CD14-positive monocyte (primary cell): ENCODE data around the gene LGALS1. TPM values are rescaled to one million over a fixed set of nuclear protein-coding genes. Genes with fewer than 3 reads are reported as not detected.

Source experiments
- DNase-seq, 3 donors: peaks; one replicate each; pipeline ENCODE4 v3.0.0-alpha.2; 2011 to 2022
- H2AFZ ChIP-seq: 2 replicates; pipeline ENCODE4 v1.6.0; 2012; ENCODE audit warnings: mild to moderate bottlenecking, low read depth, low read length, inconsistent platforms; ENCODE audit not compliant: insufficient read depth, poor library complexity, severe bottlenecking
- H3K27ac ChIP-seq, 2 donors: 1 replicate in 1 of 2; 2 replicates in 1 of 2; pipeline ENCODE4 v1.5.1; 2012 to 2013; ENCODE audit warnings: low read length in 2 of 2, control low read depth in 1 of 2, inconsistent platforms in 1 of 2, low read depth in 1 of 2, mild to moderate bottlenecking in 1 of 2
- H3K27me3 ChIP-seq, 2 donors: one replicate each; pipeline versions ENCODE4 v1.6.0 to v1.6.1; 2011 to 2013; ENCODE audit warnings: low read length in 2 of 2; ENCODE audit not compliant: control insufficient read depth in 2 of 2, insufficient read depth in 2 of 2
- H3K36me3 ChIP-seq, 2 donors: replicated peaks in 1 of 2; 1 replicate in 1 of 2; 2 replicates in 1 of 2; pipeline versions ENCODE4 v1.5.1 to v1.6.1; 2012 to 2013; ENCODE audit warnings: low read length in 2 of 2, control low read depth in 1 of 2, inconsistent platforms in 1 of 2, mild to moderate bottlenecking in 1 of 2; ENCODE audit not compliant: insufficient read depth in 2 of 2, control insufficient read depth in 1 of 2
- H3K4me1 ChIP-seq, 2 donors: 1 replicate in 1 of 2; 2 replicates in 1 of 2; pipeline versions ENCODE4 v1.5.1 to v1.6.1; 2012 to 2013; ENCODE audit warnings: low read length in 2 of 2, control low read depth in 1 of 2, inconsistent platforms in 1 of 2, mild to moderate bottlenecking in 1 of 2, moderate library complexity in 1 of 2; ENCODE audit not compliant: insufficient read depth in 2 of 2, control insufficient read depth in 1 of 2
- H3K4me2 ChIP-seq: replicated peaks from 2 replicates; pipeline ENCODE3; 2012; ENCODE audit warnings: low read length, moderate library complexity, mild to moderate bottlenecking; ENCODE audit not compliant: poor library complexity, severe bottlenecking; ENCODE audit errors: extremely low read depth
- H3K4me3 ChIP-seq, 3 experiments: fragments of 200-600 bp in 1 of 3; sonication (generic) in 1 of 3; replicated peaks in 1 of 3; 1 replicate in 2 of 3; 2 replicates in 1 of 3; pipeline ENCODE4 v1.5.1; 2011 to 2013; ENCODE audit warnings: low read length in 3 of 3, mild to moderate bottlenecking in 3 of 3, control low read depth in 2 of 3, low read depth in 2 of 3, inconsistent platforms in 1 of 3, moderate library complexity in 1 of 3
- H3K79me2 ChIP-seq: 2 replicates; pipeline ENCODE4 v1.6.0; 2012; ENCODE audit warnings: mild to moderate bottlenecking, control low read depth, inconsistent platforms, low read length, moderate library complexity; ENCODE audit not compliant: insufficient read depth
- H3K9ac ChIP-seq: 2 replicates; pipeline ENCODE4 v1.6.0; 2017; ENCODE audit warnings: low read length, mild to moderate bottlenecking; ENCODE audit not compliant: insufficient read depth, poor library complexity, severe bottlenecking
- H3K9me3 ChIP-seq, 2 donors: replicated peaks in 1 of 2; 1 replicate in 1 of 2; 2 replicates in 1 of 2; pipeline versions ENCODE4 v1.5.1 to v1.6.1; 2012 to 2013; ENCODE audit warnings: low read length in 2 of 2, control low read depth in 1 of 2; ENCODE audit not compliant: control insufficient read depth in 1 of 2, insufficient read depth in 1 of 2
- H4K20me1 ChIP-seq: 2 replicates; pipeline ENCODE4 v1.6.0; 2012; ENCODE audit warnings: mild to moderate bottlenecking, low read length, control low read depth, moderate library complexity; ENCODE audit not compliant: insufficient read depth
- H3K27ac Mint-ChIP-seq, 7 donors: one replicate each; pipeline ENCODE4 v1.8.0; 2020; ENCODE audit warnings: mild to moderate bottlenecking in 7 of 7, mixed read lengths in 7 of 7, moderate library complexity in 6 of 7, inconsistent platforms in 2 of 7
- H3K27me3 Mint-ChIP-seq, 3 donors: one replicate each; pipeline ENCODE4 v1.8.0; 2021 to 2022; ENCODE audit warnings: low read depth in 3 of 3, mild to moderate bottlenecking in 3 of 3, mixed read lengths in 3 of 3, moderate library complexity in 3 of 3, inconsistent platforms in 1 of 3
- H3K36me3 Mint-ChIP-seq, 2 donors: one replicate each; pipeline ENCODE4 v1.8.0; 2020; ENCODE audit warnings: mixed read lengths in 2 of 2, inconsistent platforms in 1 of 2, mild to moderate bottlenecking in 1 of 2
- H3K4me1 Mint-ChIP-seq: one replicate; pipeline ENCODE4 v1.8.0; 2020; ENCODE audit warnings: mild to moderate bottlenecking, mixed read lengths
- H3K4me3 Mint-ChIP-seq, 2 donors: one replicate each; pipeline ENCODE4 v1.8.0; 2020; ENCODE audit warnings: mild to moderate bottlenecking in 2 of 2, mixed read lengths in 2 of 2, moderate library complexity in 1 of 2
- H3K9me3 Mint-ChIP-seq, 7 donors: one replicate each; pipeline ENCODE4 v1.8.0; 2020 to 2022; ENCODE audit warnings: mixed read lengths in 7 of 7, mild to moderate bottlenecking in 6 of 7, moderate library complexity in 6 of 7, inconsistent platforms in 2 of 7
- CTCF ChIP-seq: fragments of 200-600 bp; IDR thresholded peaks from one replicate; pipeline ENCODE4 v1.8.0; 2022; ENCODE audit warnings: antibody characterized with exemption, mild to moderate bottlenecking
- WGBS: methylation state at CpG from one replicate; pipeline ENCODE4 v1.1.5; 2013; ENCODE audit warnings: missing lambda C conversion rate; ENCODE audit not compliant: insufficient coverage; 5-methylcytosine and 5-hydroxymethylcytosine counted together
- intact Hi-C, 2 donors: fragments of 100-400 bp; cut with micrococcal nuclease; formaldehyde crosslinking; loops; one replicate each; pipeline versions ENCODE4 v1.15.0 to v1.15.1; 2023
- polyA plus RNA-seq, 3 donors: library from polyadenylated mRNA; depleted of rRNA in 1 of 3; unstranded in 2 of 3; stranded (reverse) in 1 of 3; fragments of 300-500 nt in 2 of 3; fragments of >200 nt in 1 of 3; fragmentation: Illumina TruSeq in 2 of 3; gene quantifications; 1 replicate in 2 of 3; 2 replicates in 1 of 3; pipeline ENCODE4 v1.2.3, GENCODE V29; 2012 to 2021

LGALS1 gene
- polyA plus RNA-seq, 3 donors, result 1,719 to 2,320 (median 1,844) TPM

- Histone ChIP-seq H3K4me2 (no peak overlapping the region), H3K9ac (no peak overlapping the region), H3K27me3 (no peaks in the 10 kb centered on the region), H3K9me3 (no peaks in the 10 kb centered on the region), H3K4me3 (no peak overlapping the region), H2AFZ (no peak overlapping the region), H3K36me3 (peaks cover 0 to 2% of the 10 kb centered on the region in 2 donors), H4K20me1 (no peaks in the 10 kb centered on the region), H3K79me2 (no peaks in the 10 kb centered on the region), H3K27ac (no peak overlapping the region), H3K4me1 (peaks cover 13 to 15% of the 10 kb centered on the region in 2 donors)
- no peak for DNase-seq
- Mint-ChIP-seq H3K27me3 (peaks cover 0 to 3% (median 0%) of the 10 kb centered on the region in 3 donors), H3K4me3 (no peak overlapping the region), H3K4me1 (peaks cover 10% of the 10 kb centered on the region), H3K9me3 (no peaks in the 10 kb centered on the region), H3K27ac (no peak overlapping the region), H3K36me3 (peaks cover 15 to 46% of the 10 kb centered on the region in 2 donors)
- intact Hi-C loops, result no loop called here
- 100% methylated on average over 2 of the region's 10 CpGs for WGBS
- no peak for TF ChIP-seq CTCF
Observed at GRCh38 chr22:37711490-37711889, 36.1 kb downstream of the LGALS1 start.

DNA sequence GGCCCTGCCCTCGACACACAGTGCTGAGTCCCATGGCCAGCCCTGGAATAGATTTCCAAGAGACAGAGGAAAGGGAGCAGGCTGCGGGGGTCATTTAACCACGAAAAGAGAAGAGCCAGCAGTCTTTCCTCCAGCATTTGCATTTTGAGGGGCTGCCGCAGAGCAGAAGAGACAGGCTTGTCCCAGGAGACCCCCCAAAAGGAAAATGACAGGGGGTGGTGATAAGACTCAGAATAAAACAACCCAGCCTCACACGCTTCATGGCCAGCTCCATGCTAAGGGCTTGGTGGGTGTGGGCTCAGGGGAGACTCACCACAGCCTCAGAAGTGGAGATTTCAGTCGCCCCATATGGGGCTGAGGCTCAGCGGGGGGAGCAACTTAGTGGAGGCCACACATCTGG lies 38.3 kb downstream of the LGALS1 start:
- peaks cover 0 to 3% (median 0%) of the 10 kb centered on the region in 7 donors for H3K9me3 Mint-ChIP-seq
- WGBS, result 86% methylated on average over 5 of the region's 7 CpGs
- intact Hi-C loops, result no loop called here

More for the DNA sequence above, 38.3 kb downstream of the LGALS1 start:
- Histone ChIP-seq H3K79me2 (no peaks in the 10 kb centered on the region), H3K9me3 (no peaks in the 10 kb centered on the region), H3K9ac (no peak overlapping the region), H2AFZ (no peak overlapping the region), H3K4me2 (no peak overlapping the region), H3K36me3 (peaks cover 0 to 2% of the 10 kb centered on the region in 2 donors), H3K4me1 (peaks cover 6% of the 10 kb centered on the region in 2 donors), H3K27me3 (no peaks in the 10 kb centered on the region), H3K4me3 (no peak overlapping the region), H3K27ac (no peak overlapping the region), H4K20me1 (no peaks in the 10 kb centered on the region)
- peaks cover 3% of the 10 kb centered on the region for H3K4me1 Mint-ChIP-seq
- no peak for TF ChIP-seq CTCF
- H3K27ac Mint-ChIP-seq, result no peak overlapping the region
- DNase-seq, result no peak
- no peak overlapping the region for H3K4me3 Mint-ChIP-seq
- H3K27me3 Mint-ChIP-seq, result no peaks in the 10 kb centered on the region
- H3K36me3 Mint-ChIP-seq, result peaks cover 21 to 47% of the 10 kb centered on the region in 2 donors
